HepG2 (cell line): ENCODE measurements around the gene RIMOC1. TPM values are rescaled to one million over a fixed set of nuclear protein-coding genes. Genes with fewer than 3 reads are reported as not detected.
A peak's percentile ranks its signal among the peaks of the same experiment; 100 is the strongest.

Source experiments
- CBFB ChIP-seq: sonication (generic); formaldehyde crosslinking; IDR thresholded peaks from 2 replicates; pipeline ENCODE4 v1.4.0; 2020; ENCODE audit warnings: missing genetic modification reagents
- CERS6 ChIP-seq: sonication (generic); formaldehyde crosslinking; IDR thresholded peaks from 2 replicates; pipeline ENCODE4 v1.5.0; 2020; ENCODE audit warnings: missing genetic modification reagents
- EEA1 ChIP-seq: sonication (generic); formaldehyde crosslinking; IDR thresholded peaks from 2 replicates; pipeline ENCODE4 v1.5.1; 2020; ENCODE audit warnings: mild to moderate bottlenecking, missing genetic modification reagents, borderline replicate concordance
- FOXJ3 ChIP-seq: sonication (generic); formaldehyde crosslinking; IDR thresholded peaks from 2 replicates; pipeline ENCODE4 v1.4.0; 2020; ENCODE audit warnings: missing genetic modification reagents, mild to moderate bottlenecking, borderline replicate concordance
- IKZF1 ChIP-seq: fragments of 450-650 bp; IDR thresholded peaks from 2 replicates; pipeline ENCODE4 v1.7.1; 2016
- ZC3H13 ChIP-seq: sonication (generic); formaldehyde crosslinking; IDR thresholded peaks from 2 replicates; pipeline ENCODE4 v1.8.1; 2023; ENCODE audit warnings: mild to moderate bottlenecking, missing genetic modification reagents, moderate library complexity
- ZNF329 ChIP-seq: sonication (generic); formaldehyde crosslinking; IDR thresholded peaks from 2 replicates; pipeline ENCODE4 v1.9.0; 2021; ENCODE audit warnings: low read depth, mild to moderate bottlenecking, missing genetic modification reagents
- ZNF691 ChIP-seq: sonication (generic); formaldehyde crosslinking; IDR thresholded peaks from 2 replicates; pipeline ENCODE4 v1.4.0; 2020; ENCODE audit warnings: missing genetic modification reagents, low read depth, mild to moderate bottlenecking, borderline replicate concordance
- ZNF841 ChIP-seq: sonication (generic); formaldehyde crosslinking; IDR thresholded peaks from 2 replicates; pipeline ENCODE4 v1.8.1; 2023; ENCODE audit warnings: missing genetic modification reagents, borderline replicate concordance
- polyA plus RNA-seq, 8 experiments: library from polyadenylated mRNA; depleted of rRNA in 3 of 8; stranded (reverse) in 7 of 8; unstranded in 1 of 8; fragments of >200 nt; fragmentation: Illumina TruSeq in 4 of 8; extraction: Trizol in 4 of 8; gene quantifications; 2 replicates each; pipeline versions ENCODE4 v1.2.1 to v1.2.3, GENCODE V29; 2011 to 2016; ENCODE audit warnings: low read depth in 4 of 8, missing spikeins in 1 of 8, mixed read lengths in 1 of 8; ENCODE audit not compliant: insufficient read depth in 1 of 8
- total RNA-seq, 5 experiments: library from RNA; depleted of rRNA; stranded (reverse); fragments of >200 nt; fragmentation: Illumina TruSeq; extraction: Trizol; gene quantifications; 2 replicates each; pipeline ENCODE4 v1.2.3, GENCODE V29; 2016; ENCODE audit warnings: low read depth in 1 of 5
- TF ChIP-seq, protein P1 (sequence below), 2 experiments: fragments of 450-650 bp in 1 of 2; sonication (generic) in 1 of 2; formaldehyde crosslinking in 1 of 2; IDR thresholded peaks; 2 replicates each; pipeline versions ENCODE4 v1.6.1 to v1.8.0; 2016 to 2022; ENCODE audit warnings: antibody characterized with exemption in 1 of 2, mild to moderate bottlenecking in 1 of 2, missing genetic modification reagents in 1 of 2
- TF ChIP-seq, protein P2 (sequence below): sonication (generic); formaldehyde crosslinking; IDR thresholded peaks from 2 replicates; pipeline ENCODE4 v1.4.0; 2020; ENCODE audit warnings: missing genetic modification reagents
- TF ChIP-seq, protein P3 (sequence below): IDR thresholded peaks from 2 replicates; pipeline ENCODE4 v1.6.1; 2012; ENCODE audit warnings: low read depth, low read length, improper control_type of control experiment

Gene RIMOC1
- total and polyA plus RNA-seq, 2 of the 13 experiments (the other 11 are each of a cell fraction or from before 2014, with no cell fraction given), result 16.3 to 16.9 TPM

DNA sequence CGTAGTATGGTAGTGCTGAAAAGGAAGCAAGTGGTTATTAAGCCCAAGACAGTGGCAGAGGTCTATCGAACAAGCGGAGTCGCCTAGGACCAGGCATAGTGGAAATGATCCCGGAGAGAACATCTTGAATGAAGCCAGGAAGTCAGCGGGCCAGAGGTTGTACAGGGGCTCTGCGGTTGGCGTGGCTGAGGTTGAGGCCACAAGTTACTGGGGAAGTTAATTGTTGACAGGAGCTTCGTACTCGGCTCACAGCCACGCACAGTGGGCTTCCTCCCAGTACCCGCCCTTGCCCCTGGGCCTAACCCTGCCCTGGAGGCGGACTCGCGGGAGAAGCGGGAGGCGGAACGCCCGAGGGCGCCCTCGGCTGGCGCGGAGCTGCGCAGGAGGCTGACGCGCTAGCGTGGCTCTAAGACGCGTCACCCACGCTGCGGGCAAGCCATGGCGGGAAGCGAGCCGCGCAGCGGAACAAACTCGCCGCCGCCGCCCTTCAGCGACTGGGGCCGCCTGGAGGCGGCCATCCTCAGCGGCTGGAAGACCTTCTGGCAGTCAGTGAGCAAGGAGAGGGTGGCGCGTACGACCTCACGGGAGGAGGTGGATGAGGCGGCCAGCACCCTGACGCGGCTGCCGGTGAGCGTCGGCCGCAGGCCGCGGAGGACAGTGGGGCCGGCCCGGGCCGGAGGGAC is 20.9 kb downstream of the RIMOC1 start, which contains the start of gene FBXO4 (continued):
- TF ChIP-seq, protein P1, sequence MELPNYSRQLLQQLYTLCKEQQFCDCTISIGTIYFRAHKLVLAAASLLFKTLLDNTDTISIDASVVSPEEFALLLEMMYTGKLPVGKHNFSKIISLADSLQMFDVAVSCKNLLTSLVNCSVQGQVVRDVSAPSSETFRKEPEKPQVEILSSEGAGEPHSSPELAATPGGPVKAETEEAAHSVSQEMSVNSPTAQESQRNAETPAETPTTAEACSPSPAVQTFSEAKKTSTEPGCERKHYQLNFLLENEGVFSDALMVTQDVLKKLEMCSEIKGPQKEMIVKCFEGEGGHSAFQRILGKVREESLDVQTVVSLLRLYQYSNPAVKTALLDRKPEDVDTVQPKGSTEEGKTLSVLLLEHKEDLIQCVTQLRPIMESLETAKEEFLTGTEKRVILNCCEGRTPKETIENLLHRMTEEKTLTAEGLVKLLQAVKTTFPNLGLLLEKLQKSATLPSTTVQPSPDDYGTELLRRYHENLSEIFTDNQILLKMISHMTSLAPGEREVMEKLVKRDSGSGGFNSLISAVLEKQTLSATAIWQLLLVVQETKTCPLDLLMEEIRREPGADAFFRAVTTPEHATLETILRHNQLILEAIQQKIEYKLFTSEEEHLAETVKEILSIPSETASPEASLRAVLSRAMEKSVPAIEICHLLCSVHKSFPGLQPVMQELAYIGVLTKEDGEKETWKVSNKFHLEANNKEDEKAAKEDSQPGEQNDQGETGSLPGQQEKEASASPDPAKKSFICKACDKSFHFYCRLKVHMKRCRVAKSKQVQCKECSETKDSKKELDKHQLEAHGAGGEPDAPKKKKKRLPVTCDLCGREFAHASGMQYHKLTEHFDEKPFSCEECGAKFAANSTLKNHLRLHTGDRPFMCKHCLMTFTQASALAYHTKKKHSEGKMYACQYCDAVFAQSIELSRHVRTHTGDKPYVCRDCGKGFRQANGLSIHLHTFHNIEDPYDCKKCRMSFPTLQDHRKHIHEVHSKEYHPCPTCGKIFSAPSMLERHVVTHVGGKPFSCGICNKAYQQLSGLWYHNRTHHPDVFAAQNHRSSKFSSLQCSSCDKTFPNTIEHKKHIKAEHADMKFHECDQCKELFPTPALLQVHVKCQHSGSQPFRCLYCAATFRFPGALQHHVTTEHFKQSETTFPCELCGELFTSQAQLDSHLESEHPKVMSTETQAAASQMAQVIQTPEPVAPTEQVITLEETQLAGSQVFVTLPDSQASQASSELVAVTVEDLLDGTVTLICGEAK (IDR thresholded peaks at IDR 0.05), result no peak
- TF ChIP-seq, protein P1 (CRISPR knock-in tag; IDR thresholded peaks at IDR 0.05), result 0 out of 2 replicates have a peak, but pooled peaks have one; percentile 54
- TF ChIP-seq CERS6 (CRISPR knock-in tag) (no peak), FOXJ3 (no peak), EEA1 (CRISPR knock-in tag) (no peak), ZNF841 (CRISPR knock-in tag) (no peak), IKZF1 (no peak), ZNF329 (CRISPR knock-in tag) (0 out of 2 replicates have a peak, but pooled peaks have one; percentile 36), CBFB (CRISPR knock-in tag) (peak; percentile 78; the same call in 1 of the 2 replicates), ZNF691 (CRISPR knock-in tag) (peak; percentile 80; the same call in 1 of the 2 replicates), ZC3H13 (CRISPR knock-in tag) (no peak; the same call in 1 of the 2 replicates)
- TF ChIP-seq, protein P2, sequence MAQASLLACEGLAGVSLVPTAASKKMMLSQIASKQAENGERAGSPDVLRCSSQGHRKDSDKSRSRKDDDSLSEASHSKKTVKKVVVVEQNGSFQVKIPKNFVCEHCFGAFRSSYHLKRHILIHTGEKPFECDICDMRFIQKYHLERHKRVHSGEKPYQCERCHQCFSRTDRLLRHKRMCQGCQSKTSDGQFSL, result no peak
- TF ChIP-seq, protein P3, sequence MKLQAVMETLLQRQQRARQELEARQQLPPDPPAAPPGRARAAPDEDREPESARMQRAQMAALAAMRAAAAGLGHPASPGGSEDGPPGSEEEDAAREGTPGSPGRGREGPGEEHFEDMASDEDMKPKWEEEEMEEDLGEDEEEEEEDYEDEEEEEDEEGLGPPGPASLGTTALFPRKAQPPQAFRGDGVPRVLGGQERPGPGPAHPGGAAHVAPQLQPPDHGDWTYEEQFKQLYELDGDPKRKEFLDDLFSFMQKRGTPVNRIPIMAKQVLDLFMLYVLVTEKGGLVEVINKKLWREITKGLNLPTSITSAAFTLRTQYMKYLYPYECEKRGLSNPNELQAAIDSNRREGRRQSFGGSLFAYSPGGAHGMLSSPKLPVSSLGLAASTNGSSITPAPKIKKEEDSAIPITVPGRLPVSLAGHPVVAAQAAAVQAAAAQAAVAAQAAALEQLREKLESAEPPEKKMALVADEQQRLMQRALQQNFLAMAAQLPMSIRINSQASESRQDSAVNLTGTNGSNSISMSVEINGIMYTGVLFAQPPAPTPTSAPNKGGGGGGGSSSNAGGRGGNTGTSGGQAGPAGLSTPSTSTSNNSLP, result no peak
